ENCODE data around the gene FOXN1. TPM values are rescaled to one million over a fixed set of nuclear protein-coding genes. Genes with fewer than 3 reads are reported as not detected.
"Not testable (repeated sequence)": the region's sequence is repeated elsewhere in the genome, so short reads cannot be mapped to it uniquely, and the experiment has no call there.

The FOXN1 gene
- total RNA-seq, 1 experiment from 2014 or later = not detected

- H3K36me3 ChIP-seq (replicated peaks; ENCODE audit: control insufficient read depth, insufficient read depth, low read length) = no peaks in the 10 kb centered on the region
- no peaks in the 10 kb centered on the region; the same call in 1 of the 2 replicates for H3K27me3 ChIP-seq (ENCODE audit: control insufficient read depth, insufficient read depth, low read length)
- no peak overlapping the region for H3K4me3 ChIP-seq (ENCODE audit: insufficient read depth, low read depth, low read length)
- peak; percentile 88 for DNase-seq
Observed at GRCh38 chr17:28521311-28522085, 15.3 kb downstream of the FOXN1 start.

- not testable (repeated sequence) for H3K36me3 ChIP-seq (replicated peaks; ENCODE audit: control insufficient read depth, insufficient read depth, low read length); DNase-seq; H3K27me3 ChIP-seq (ENCODE audit: control insufficient read depth, insufficient read depth, low read length); H3K4me3 ChIP-seq (ENCODE audit: insufficient read depth, low read depth, low read length)
Observed at GRCh38 chr17:28522281-28522680, 16.1 kb downstream of the FOXN1 start.

- no peaks in the 10 kb centered on the region for H3K36me3 ChIP-seq (replicated peaks; ENCODE audit: control insufficient read depth, insufficient read depth, low read length)
- H3K4me3 ChIP-seq (ENCODE audit: insufficient read depth, low read depth, low read length) = no peak overlapping the region
- H3K27me3 ChIP-seq (ENCODE audit: control insufficient read depth, insufficient read depth, low read length) = no peaks in the 10 kb centered on the region; the same call in 1 of the 2 replicates
- no peak for DNase-seq
Observed at GRCh38 chr17:28523186-28523585, 17.0 kb downstream of the FOXN1 start.

GRCh38 chr17:28523876-28524275 lies 17.7 kb downstream of the FOXN1 start:
- no peak overlapping the region for H3K4me3 ChIP-seq (ENCODE audit: insufficient read depth, low read depth, low read length)
- no peak for DNase-seq
- no peaks in the 10 kb centered on the region for H3K36me3 ChIP-seq (replicated peaks; ENCODE audit: control insufficient read depth, insufficient read depth, low read length)
- H3K27me3 ChIP-seq (ENCODE audit: control insufficient read depth, insufficient read depth, low read length) = no peaks in the 10 kb centered on the region

- no peak for DNase-seq
- H3K36me3 ChIP-seq (replicated peaks; ENCODE audit: control insufficient read depth, insufficient read depth, low read length) = no peaks in the 10 kb centered on the region
- H3K4me3 ChIP-seq (ENCODE audit: insufficient read depth, low read depth, low read length) = no peak overlapping the region
- H3K27me3 ChIP-seq (ENCODE audit: control insufficient read depth, insufficient read depth, low read length) = no peaks in the 10 kb centered on the region
Observed at GRCh38 chr17:28524476-28525424, 18.6 kb downstream of the FOXN1 start.

- Histone ChIP-seq H3K36me3 (replicated peaks; ENCODE audit: control insufficient read depth, insufficient read depth, low read length) (no peaks in the 10 kb centered on the region), H3K4me3 (ENCODE audit: insufficient read depth, low read depth, low read length) (no peak overlapping the region), H3K27me3 (ENCODE audit: control insufficient read depth, insufficient read depth, low read length) (no peaks in the 10 kb centered on the region)
- DNase-seq = no peak
Observed at GRCh38 chr17:28526381-28526780, 20.2 kb downstream of the FOXN1 start.

- no peaks in the 10 kb centered on the region for H3K36me3 ChIP-seq (replicated peaks; ENCODE audit: control insufficient read depth, insufficient read depth, low read length)
- H3K27me3 ChIP-seq (ENCODE audit: control insufficient read depth, insufficient read depth, low read length) = no peaks in the 10 kb centered on the region
- no peak for DNase-seq
- H3K4me3 ChIP-seq (ENCODE audit: insufficient read depth, low read depth, low read length) = no peak overlapping the region
Observed at GRCh38 chr17:28527181-28527681, 21.1 kb downstream of the FOXN1 start.

GRCh38 chr17:28527859-28528258 lies 21.7 kb downstream of the FOXN1 start:
- Histone ChIP-seq H3K27me3 (ENCODE audit: control insufficient read depth, insufficient read depth, low read length) (no peaks in the 10 kb centered on the region), H3K36me3 (replicated peaks; ENCODE audit: control insufficient read depth, insufficient read depth, low read length) (no peaks in the 10 kb centered on the region), H3K4me3 (ENCODE audit: insufficient read depth, low read depth, low read length) (no peak overlapping the region)
- DNase-seq = no peak

GRCh38 chr17:28528327-28529012 lies 22.3 kb downstream of the FOXN1 start:
- Histone ChIP-seq H3K27me3 (ENCODE audit: control insufficient read depth, insufficient read depth, low read length) (no peaks in the 10 kb centered on the region), H3K36me3 (replicated peaks; ENCODE audit: control insufficient read depth, insufficient read depth, low read length) (no peaks in the 10 kb centered on the region), H3K4me3 (ENCODE audit: insufficient read depth, low read depth, low read length) (no peak overlapping the region)
- DNase-seq = no peak

- Histone ChIP-seq H3K36me3 (replicated peaks; ENCODE audit: control insufficient read depth, insufficient read depth, low read length) (no peaks in the 10 kb centered on the region), H3K27me3 (ENCODE audit: control insufficient read depth, insufficient read depth, low read length) (no peaks in the 10 kb centered on the region), H3K4me3 (ENCODE audit: insufficient read depth, low read depth, low read length) (no peak overlapping the region)
- DNase-seq = no peak
Observed at GRCh38 chr17:28529013-28529400, 22.9 kb downstream of the FOXN1 start.

- Histone ChIP-seq H3K36me3 (replicated peaks; ENCODE audit: control insufficient read depth, insufficient read depth, low read length) (no peaks in the 10 kb centered on the region), H3K4me3 (ENCODE audit: insufficient read depth, low read depth, low read length) (no peak overlapping the region)
Observed at GRCh38 chr17:28530250-28530649, 24.1 kb downstream of the FOXN1 start.

GRCh38 chr17:28530926-28531325 lies 24.8 kb downstream of the FOXN1 start:
- Histone ChIP-seq H3K4me3 (ENCODE audit: insufficient read depth, low read depth, low read length) (no peak overlapping the region), H3K36me3 (replicated peaks; ENCODE audit: control insufficient read depth, insufficient read depth, low read length) (no peaks in the 10 kb centered on the region), H3K27me3 (ENCODE audit: control insufficient read depth, insufficient read depth, low read length) (no peaks in the 10 kb centered on the region)
- no peak for DNase-seq

More at GRCh38 chr17:28530250-28530649, 24.1 kb downstream of the FOXN1 start:
- DNase-seq = no peak
- no peaks in the 10 kb centered on the region for H3K27me3 ChIP-seq (ENCODE audit: control insufficient read depth, insufficient read depth, low read length)

GRCh38 chr17:28532050-28532960 lies 26.2 kb downstream of the FOXN1 start:
- no peaks in the 10 kb centered on the region for H3K36me3 ChIP-seq (replicated peaks; ENCODE audit: control insufficient read depth, insufficient read depth, low read length)
- H3K27me3 ChIP-seq (ENCODE audit: control insufficient read depth, insufficient read depth, low read length) = no peaks in the 10 kb centered on the region
- H3K4me3 ChIP-seq (ENCODE audit: insufficient read depth, low read depth, low read length) = no peak overlapping the region
- no peak for DNase-seq

Measured in H7 (cell line).